ENCODE data around the gene MAPK8.

DNA sequence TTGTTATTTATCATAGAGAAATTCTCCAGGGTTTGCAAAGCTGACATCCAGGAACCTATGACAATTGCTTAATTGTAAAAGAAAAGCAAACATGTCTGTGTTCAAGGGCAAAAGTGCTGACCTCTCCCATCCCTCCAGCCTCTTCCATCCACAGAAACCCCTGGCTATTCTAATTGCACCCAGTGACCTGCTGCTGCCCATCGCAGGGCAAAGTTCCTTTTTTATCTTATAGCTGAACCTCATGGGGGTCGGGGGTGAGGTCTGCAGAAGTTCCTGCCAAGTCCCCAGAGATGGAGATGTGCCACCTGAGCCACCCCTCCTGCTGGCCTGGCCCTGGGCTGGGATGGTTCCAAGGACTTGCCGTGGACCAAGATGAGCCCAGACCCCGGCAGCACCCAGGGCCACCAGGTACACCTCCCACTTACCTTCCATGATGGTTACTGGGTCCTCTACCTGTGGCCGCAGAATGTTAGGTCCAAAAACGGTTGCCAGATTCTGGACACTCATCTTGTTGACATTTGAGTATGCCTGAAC, 146.5 kb downstream of the MAPK8 start:
- TF ChIP-seq, protein P1, sequence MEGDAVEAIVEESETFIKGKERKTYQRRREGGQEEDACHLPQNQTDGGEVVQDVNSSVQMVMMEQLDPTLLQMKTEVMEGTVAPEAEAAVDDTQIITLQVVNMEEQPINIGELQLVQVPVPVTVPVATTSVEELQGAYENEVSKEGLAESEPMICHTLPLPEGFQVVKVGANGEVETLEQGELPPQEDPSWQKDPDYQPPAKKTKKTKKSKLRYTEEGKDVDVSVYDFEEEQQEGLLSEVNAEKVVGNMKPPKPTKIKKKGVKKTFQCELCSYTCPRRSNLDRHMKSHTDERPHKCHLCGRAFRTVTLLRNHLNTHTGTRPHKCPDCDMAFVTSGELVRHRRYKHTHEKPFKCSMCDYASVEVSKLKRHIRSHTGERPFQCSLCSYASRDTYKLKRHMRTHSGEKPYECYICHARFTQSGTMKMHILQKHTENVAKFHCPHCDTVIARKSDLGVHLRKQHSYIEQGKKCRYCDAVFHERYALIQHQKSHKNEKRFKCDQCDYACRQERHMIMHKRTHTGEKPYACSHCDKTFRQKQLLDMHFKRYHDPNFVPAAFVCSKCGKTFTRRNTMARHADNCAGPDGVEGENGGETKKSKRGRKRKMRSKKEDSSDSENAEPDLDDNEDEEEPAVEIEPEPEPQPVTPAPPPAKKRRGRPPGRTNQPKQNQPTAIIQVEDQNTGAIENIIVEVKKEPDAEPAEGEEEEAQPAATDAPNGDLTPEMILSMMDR (IDR thresholded peaks at IDR 0.05) = no peak
- no peak for TF ChIP-seq POLR2A (IDR thresholded peaks at IDR 0.05)
- TF ChIP-seq EP300 (IDR thresholded peaks at IDR 0.05) = no peak
